Measurements from ENCODE around the gene FBXO24.

FBXO24 gene

DNA sequence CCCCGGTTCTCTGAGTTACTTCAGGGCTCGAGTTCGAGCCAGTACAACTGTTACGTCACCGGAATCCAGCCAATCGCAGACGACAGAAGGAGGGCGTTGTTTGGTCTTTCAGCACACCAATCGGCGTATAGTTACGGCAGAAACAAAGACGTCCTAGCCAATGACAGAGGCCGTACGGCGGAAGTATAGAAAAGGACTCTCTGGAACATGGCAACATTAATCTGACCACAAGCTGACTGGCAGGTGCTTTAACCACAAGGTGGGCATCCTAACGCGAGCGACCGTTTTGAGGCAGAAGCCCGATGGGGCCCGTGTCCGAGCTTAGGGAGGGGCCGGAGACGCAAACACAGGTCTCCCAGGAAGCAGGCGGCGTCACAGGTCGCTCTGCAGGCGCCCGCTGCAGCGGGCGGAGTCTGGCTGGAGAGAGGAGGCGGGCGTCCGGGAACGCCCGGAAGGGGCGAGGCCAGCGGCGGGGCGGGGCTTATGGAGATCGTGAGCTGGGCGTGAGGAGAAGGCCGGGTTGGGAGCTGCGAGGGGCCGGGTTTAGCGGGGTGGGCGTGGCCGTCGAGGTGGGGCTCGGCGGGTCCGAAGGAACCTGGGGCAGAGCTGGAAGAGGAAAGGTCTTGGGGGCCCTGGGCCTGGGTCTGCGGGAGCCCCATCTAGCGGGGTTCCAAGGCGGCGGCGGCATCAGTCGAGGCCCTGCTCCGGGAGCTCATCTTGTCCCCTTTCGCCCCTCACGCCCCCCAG, 26.0 kb downstream of the FBXO24 start, which contains the start of gene MOSPD3 (continued):
- TF ChIP-seq ZNF239 (tag by site-specific recombination; IDR thresholded peaks at IDR 0.05) (no peak), ZNF292 (tag by site-specific recombination; IDR thresholded peaks at IDR 0.05; ENCODE audit: borderline replicate concordance, low read depth) (no peak), ZBTB7A (tag by site-specific recombination; IDR thresholded peaks at IDR 0.05; ENCODE audit: low read depth) (peak; percentile 63), ZBTB17 (tag by site-specific recombination; IDR thresholded peaks at IDR 0.05) (no peak; the same call in 1 of the 2 replicates), ZNF174 (tag by site-specific recombination; IDR thresholded peaks at IDR 0.05) (no peak), ZXDB (tag by site-specific recombination; IDR thresholded peaks at IDR 0.05) (0 out of 2 replicates have a peak, but pooled peaks have one; percentile 36), MZF1 (tag by site-specific recombination; IDR thresholded peaks at IDR 0.05; ENCODE audit: borderline replicate concordance) (no peak), GLIS1 (tag by site-specific recombination; IDR thresholded peaks at IDR 0.05) (peak; percentile 58), ZNF623 (tag by site-specific recombination; IDR thresholded peaks at IDR 0.05) (no peak), ZNF2 (tag by site-specific recombination; IDR thresholded peaks at IDR 0.05) (no peak), SALL2 (tag by site-specific recombination; IDR thresholded peaks at IDR 0.05; ENCODE audit: borderline replicate concordance) (no peak), SCRT2 (tag by site-specific recombination; IDR thresholded peaks at IDR 0.05) (peak; percentile 46; the same call in 1 of the 2 replicates), ZNF133 (tag by site-specific recombination; IDR thresholded peaks at IDR 0.05) (no peak), ZNF221 (tag by site-specific recombination; IDR thresholded peaks at IDR 0.05; ENCODE audit: borderline replicate concordance) (no peak), KLF16 (tag by site-specific recombination; IDR thresholded peaks at IDR 0.05) (peak; percentile 75; the same call in 1 of the 2 replicates), ZBTB20 (tag by site-specific recombination; IDR thresholded peaks at IDR 0.05) (peak; percentile 25; the same call in 1 of the 2 replicates), KLF1 (tag by site-specific recombination; IDR thresholded peaks at IDR 0.05) (peak; percentile 75), ZFP3 (tag by site-specific recombination; IDR thresholded peaks at IDR 0.05; ENCODE audit: low read depth) (no peak), RBAK (tag by site-specific recombination; IDR thresholded peaks at IDR 0.05) (no peak), ZNF670 (tag by site-specific recombination; IDR thresholded peaks at IDR 0.05; ENCODE audit: low read depth) (no peak), ZNF394 (tag by site-specific recombination; IDR thresholded peaks at IDR 0.05; ENCODE audit: borderline replicate concordance) (no peak), YY2 (tag by site-specific recombination; IDR thresholded peaks at IDR 0.05) (peak; percentile 78; the same call in 1 of the 2 replicates), ZBTB21 (tag by site-specific recombination; IDR thresholded peaks at IDR 0.05) (peak; percentile 76), ZNF621 (tag by site-specific recombination; IDR thresholded peaks at IDR 0.05) (no peak), ZBTB8A (tag by site-specific recombination; IDR thresholded peaks at IDR 0.05) (peak; percentile 92), KLF9 (tag by site-specific recombination; IDR thresholded peaks at IDR 0.05; ENCODE audit: low read depth) (peak; percentile 98), ZNF311 (tag by site-specific recombination; IDR thresholded peaks at IDR 0.05; ENCODE audit: borderline replicate concordance) (no peak), SP7 (tag by site-specific recombination; IDR thresholded peaks at IDR 0.05) (peak; percentile 35; the same call in 1 of the 2 replicates), ZNF184 (tag by site-specific recombination; IDR thresholded peaks at IDR 0.05) (no peak), KLF7 (tag by site-specific recombination; IDR thresholded peaks at IDR 0.05; ENCODE audit: borderline replicate concordance) (0 out of 2 replicates have a peak, but pooled peaks have one; percentile 15)
- TF ChIP-seq, protein P1, sequence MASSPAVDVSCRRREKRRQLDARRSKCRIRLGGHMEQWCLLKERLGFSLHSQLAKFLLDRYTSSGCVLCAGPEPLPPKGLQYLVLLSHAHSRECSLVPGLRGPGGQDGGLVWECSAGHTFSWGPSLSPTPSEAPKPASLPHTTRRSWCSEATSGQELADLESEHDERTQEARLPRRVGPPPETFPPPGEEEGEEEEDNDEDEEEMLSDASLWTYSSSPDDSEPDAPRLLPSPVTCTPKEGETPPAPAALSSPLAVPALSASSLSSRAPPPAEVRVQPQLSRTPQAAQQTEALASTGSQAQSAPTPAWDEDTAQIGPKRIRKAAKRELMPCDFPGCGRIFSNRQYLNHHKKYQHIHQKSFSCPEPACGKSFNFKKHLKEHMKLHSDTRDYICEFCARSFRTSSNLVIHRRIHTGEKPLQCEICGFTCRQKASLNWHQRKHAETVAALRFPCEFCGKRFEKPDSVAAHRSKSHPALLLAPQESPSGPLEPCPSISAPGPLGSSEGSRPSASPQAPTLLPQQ (tag by site-specific recombination; IDR thresholded peaks at IDR 0.05) = 0 out of 2 replicates have a peak, but pooled peaks have one; percentile 51
- TF ChIP-seq, protein P2, sequence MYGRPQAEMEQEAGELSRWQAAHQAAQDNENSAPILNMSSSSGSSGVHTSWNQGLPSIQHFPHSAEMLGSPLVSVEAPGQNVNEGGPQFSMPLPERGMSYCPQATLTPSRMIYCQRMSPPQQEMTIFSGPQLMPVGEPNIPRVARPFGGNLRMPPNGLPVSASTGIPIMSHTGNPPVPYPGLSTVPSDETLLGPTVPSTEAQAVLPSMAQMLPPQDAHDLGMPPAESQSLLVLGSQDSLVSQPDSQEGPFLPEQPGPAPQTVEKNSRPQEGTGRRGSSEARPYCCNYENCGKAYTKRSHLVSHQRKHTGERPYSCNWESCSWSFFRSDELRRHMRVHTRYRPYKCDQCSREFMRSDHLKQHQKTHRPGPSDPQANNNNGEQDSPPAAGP (tag by site-specific recombination; IDR thresholded peaks at IDR 0.05) = 0 out of 2 replicates have a peak, but pooled peaks have one; percentile 17
- TF ChIP-seq, protein P3, sequence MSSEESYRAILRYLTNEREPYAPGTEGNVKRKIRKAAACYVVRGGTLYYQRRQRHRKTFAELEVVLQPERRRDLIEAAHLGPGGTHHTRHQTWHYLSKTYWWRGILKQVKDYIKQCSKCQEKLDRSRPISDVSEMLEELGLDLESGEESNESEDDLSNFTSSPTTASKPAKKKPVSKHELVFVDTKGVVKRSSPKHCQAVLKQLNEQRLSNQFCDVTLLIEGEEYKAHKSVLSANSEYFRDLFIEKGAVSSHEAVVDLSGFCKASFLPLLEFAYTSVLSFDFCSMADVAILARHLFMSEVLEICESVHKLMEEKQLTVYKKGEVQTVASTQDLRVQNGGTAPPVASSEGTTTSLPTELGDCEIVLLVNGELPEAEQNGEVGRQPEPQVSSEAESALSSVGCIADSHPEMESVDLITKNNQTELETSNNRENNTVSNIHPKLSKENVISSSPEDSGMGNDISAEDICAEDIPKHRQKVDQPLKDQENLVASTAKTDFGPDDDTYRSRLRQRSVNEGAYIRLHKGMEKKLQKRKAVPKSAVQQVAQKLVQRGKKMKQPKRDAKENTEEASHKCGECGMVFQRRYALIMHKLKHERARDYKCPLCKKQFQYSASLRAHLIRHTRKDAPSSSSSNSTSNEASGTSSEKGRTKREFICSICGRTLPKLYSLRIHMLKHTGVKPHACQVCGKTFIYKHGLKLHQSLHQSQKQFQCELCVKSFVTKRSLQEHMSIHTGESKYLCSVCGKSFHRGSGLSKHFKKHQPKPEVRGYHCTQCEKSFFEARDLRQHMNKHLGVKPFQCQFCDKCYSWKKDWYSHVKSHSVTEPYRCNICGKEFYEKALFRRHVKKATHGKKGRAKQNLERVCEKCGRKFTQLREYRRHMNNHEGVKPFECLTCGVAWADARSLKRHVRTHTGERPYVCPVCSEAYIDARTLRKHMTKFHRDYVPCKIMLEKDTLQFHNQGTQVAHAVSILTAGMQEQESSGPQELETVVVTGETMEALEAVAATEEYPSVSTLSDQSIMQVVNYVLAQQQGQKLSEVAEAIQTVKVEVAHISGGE (tag by site-specific recombination; conservative IDR thresholded peaks at IDR 0.05; ENCODE audit: low read depth) = peak; percentile 46; the same call in 1 of the 2 replicates
- TF ChIP-seq, protein P4, sequence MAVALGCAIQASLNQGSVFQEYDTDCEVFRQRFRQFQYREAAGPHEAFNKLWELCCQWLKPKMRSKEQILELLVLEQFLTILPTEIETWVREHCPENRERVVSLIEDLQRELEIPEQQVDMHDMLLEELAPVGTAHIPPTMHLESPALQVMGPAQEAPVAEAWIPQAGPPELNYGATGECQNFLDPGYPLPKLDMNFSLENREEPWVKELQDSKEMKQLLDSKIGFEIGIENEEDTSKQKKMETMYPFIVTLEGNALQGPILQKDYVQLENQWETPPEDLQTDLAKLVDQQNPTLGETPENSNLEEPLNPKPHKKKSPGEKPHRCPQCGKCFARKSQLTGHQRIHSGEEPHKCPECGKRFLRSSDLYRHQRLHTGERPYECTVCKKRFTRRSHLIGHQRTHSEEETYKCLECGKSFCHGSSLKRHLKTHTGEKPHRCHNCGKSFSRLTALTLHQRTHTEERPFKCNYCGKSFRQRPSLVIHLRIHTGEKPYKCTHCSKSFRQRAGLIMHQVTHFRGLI (tag by site-specific recombination; IDR thresholded peaks at IDR 0.05) = peak; percentile 60; the same call in 1 of the 2 replicates
